ENCODE results near the gene ARNT2. TPM values are rescaled to one million over a fixed set of nuclear protein-coding genes. Genes with fewer than 3 reads are reported as not detected.

Gene ARNT2
- polyA plus RNA-seq, 4 donors = 54.3 to 67.1 (median 59.2) TPM

- no peak for DNase-seq (ENCODE audit: low read depth in 4 of 4, low spot score in 2 of 4)
These were observed 204.9 kb downstream of the ARNT2 start for GRCh38 chr15:80609091-80609490.

GRCh38 chr15:80609512-80609946, 205.3 kb downstream of the ARNT2 start:
- DNase-seq (ENCODE audit: low read depth in 4 of 4, low spot score in 2 of 4) = no peak

GRCh38 chr15:80611543-80612080, 207.4 kb downstream of the ARNT2 start:
- DNase-seq (ENCODE audit: low read depth in 4 of 4, low spot score in 2 of 4) = no peak

GRCh38 chr15:80612118-80612823, 208.1 kb downstream of the ARNT2 start:
- DNase-seq (ENCODE audit: low read depth in 4 of 4, low spot score in 2 of 4) = no peak

- DNase-seq (ENCODE audit: low read depth in 4 of 4, low spot score in 2 of 4) = no peak
These were observed 209.7 kb downstream of the ARNT2 start for GRCh38 chr15:80613762-80614365.

GRCh38 chr15:80614711-80615360, 210.7 kb downstream of the ARNT2 start:
- no peak for DNase-seq (ENCODE audit: low read depth in 4 of 4, low spot score in 2 of 4)

GRCh38 chr15:80615361-80615736, 211.2 kb downstream of the ARNT2 start:
- DNase-seq (ENCODE audit: low read depth in 4 of 4, low spot score in 2 of 4) = no peak

- DNase-seq (ENCODE audit: low read depth in 4 of 4, low spot score in 2 of 4) = no peak
These were observed 211.7 kb downstream of the ARNT2 start for GRCh38 chr15:80615783-80616391.

- no peak for DNase-seq (ENCODE audit: low read depth in 4 of 4, low spot score in 2 of 4)
These were observed 214.7 kb downstream of the ARNT2 start for GRCh38 chr15:80618685-80619400.

- no peak for DNase-seq (ENCODE audit: low read depth in 4 of 4, low spot score in 2 of 4)
These were observed 215.5 kb downstream of the ARNT2 start for GRCh38 chr15:80619680-80620079.

GRCh38 chr15:80620141-80620540, 216.0 kb downstream of the ARNT2 start:
- no peak for DNase-seq (ENCODE audit: low read depth in 4 of 4, low spot score in 2 of 4)

GRCh38 chr15:80620931-80621330, 216.7 kb downstream of the ARNT2 start:
- DNase-seq (ENCODE audit: low read depth in 4 of 4, low spot score in 2 of 4) = no peak

GRCh38 chr15:80626643-80627120, 222.5 kb downstream of the ARNT2 start:
- DNase-seq (ENCODE audit: low read depth in 4 of 4, low spot score in 2 of 4) = no peak

- no peak for DNase-seq (ENCODE audit: low read depth in 4 of 4, low spot score in 2 of 4)
These were observed 225.2 kb downstream of the ARNT2 start for GRCh38 chr15:80629355-80629754.

- no peak for DNase-seq (ENCODE audit: low read depth in 4 of 4, low spot score in 2 of 4)
These were observed 226.8 kb downstream of the ARNT2 start for GRCh38 chr15:80630981-80631380.

- DNase-seq (ENCODE audit: low read depth in 4 of 4, low spot score in 2 of 4) = no peak
These were observed 229.0 kb downstream of the ARNT2 start for GRCh38 chr15:80633221-80633620.

- no peak for DNase-seq (ENCODE audit: low read depth in 4 of 4, low spot score in 2 of 4)
These were observed 231.8 kb downstream of the ARNT2 start for GRCh38 chr15:80635953-80636352.

- DNase-seq (ENCODE audit: low read depth in 4 of 4, low spot score in 2 of 4) = no peak
These were observed 232.5 kb downstream of the ARNT2 start for GRCh38 chr15:80636675-80637074.

GRCh38 chr15:80637747-80638146, 233.6 kb downstream of the ARNT2 start:
- no peak for DNase-seq (ENCODE audit: low read depth in 4 of 4, low spot score in 2 of 4)

- DNase-seq (ENCODE audit: low read depth in 4 of 4, low spot score in 2 of 4) = no peak
These were observed 234.5 kb downstream of the ARNT2 start for GRCh38 chr15:80638553-80639167.
